CD14-positive monocyte (primary cell): ENCODE measurements around the gene CHID1. TPM values are rescaled to one million over a fixed set of nuclear protein-coding genes. Genes with fewer than 3 reads are reported as not detected.

Experiments used
- DNase-seq, 3 donors: peaks; one replicate each; pipeline ENCODE4 v3.0.0-alpha.2; 2011 to 2022
- H2AFZ ChIP-seq: 2 replicates; pipeline ENCODE4 v1.6.0; 2012; ENCODE audit warnings: mild to moderate bottlenecking, low read depth, low read length, inconsistent platforms; ENCODE audit not compliant: insufficient read depth, poor library complexity, severe bottlenecking
- H3K27ac ChIP-seq, 2 donors: 1 replicate in 1 of 2; 2 replicates in 1 of 2; pipeline ENCODE4 v1.5.1; 2012 to 2013; ENCODE audit warnings: low read length in 2 of 2, control low read depth in 1 of 2, inconsistent platforms in 1 of 2, low read depth in 1 of 2, mild to moderate bottlenecking in 1 of 2
- H3K27me3 ChIP-seq, 2 donors: one replicate each; pipeline versions ENCODE4 v1.6.0 to v1.6.1; 2011 to 2013; ENCODE audit warnings: low read length in 2 of 2; ENCODE audit not compliant: control insufficient read depth in 2 of 2, insufficient read depth in 2 of 2
- H3K36me3 ChIP-seq, 2 donors: replicated peaks in 1 of 2; 1 replicate in 1 of 2; 2 replicates in 1 of 2; pipeline versions ENCODE4 v1.5.1 to v1.6.1; 2012 to 2013; ENCODE audit warnings: low read length in 2 of 2, control low read depth in 1 of 2, inconsistent platforms in 1 of 2, mild to moderate bottlenecking in 1 of 2; ENCODE audit not compliant: insufficient read depth in 2 of 2, control insufficient read depth in 1 of 2
- H3K4me1 ChIP-seq, 2 donors: 1 replicate in 1 of 2; 2 replicates in 1 of 2; pipeline versions ENCODE4 v1.5.1 to v1.6.1; 2012 to 2013; ENCODE audit warnings: low read length in 2 of 2, control low read depth in 1 of 2, inconsistent platforms in 1 of 2, mild to moderate bottlenecking in 1 of 2, moderate library complexity in 1 of 2; ENCODE audit not compliant: insufficient read depth in 2 of 2, control insufficient read depth in 1 of 2
- H3K4me2 ChIP-seq: replicated peaks from 2 replicates; pipeline ENCODE3; 2012; ENCODE audit warnings: low read length, moderate library complexity, mild to moderate bottlenecking; ENCODE audit not compliant: poor library complexity, severe bottlenecking; ENCODE audit errors: extremely low read depth
- H3K4me3 ChIP-seq, 3 experiments: fragments of 200-600 bp in 1 of 3; sonication (generic) in 1 of 3; replicated peaks in 1 of 3; 1 replicate in 2 of 3; 2 replicates in 1 of 3; pipeline ENCODE4 v1.5.1; 2011 to 2013; ENCODE audit warnings: low read length in 3 of 3, mild to moderate bottlenecking in 3 of 3, control low read depth in 2 of 3, low read depth in 2 of 3, inconsistent platforms in 1 of 3, moderate library complexity in 1 of 3
- H3K79me2 ChIP-seq: 2 replicates; pipeline ENCODE4 v1.6.0; 2012; ENCODE audit warnings: mild to moderate bottlenecking, control low read depth, inconsistent platforms, low read length, moderate library complexity; ENCODE audit not compliant: insufficient read depth
- H3K9ac ChIP-seq: 2 replicates; pipeline ENCODE4 v1.6.0; 2017; ENCODE audit warnings: low read length, mild to moderate bottlenecking; ENCODE audit not compliant: insufficient read depth, poor library complexity, severe bottlenecking
- H3K9me3 ChIP-seq, 2 donors: replicated peaks in 1 of 2; 1 replicate in 1 of 2; 2 replicates in 1 of 2; pipeline versions ENCODE4 v1.5.1 to v1.6.1; 2012 to 2013; ENCODE audit warnings: low read length in 2 of 2, control low read depth in 1 of 2; ENCODE audit not compliant: control insufficient read depth in 1 of 2, insufficient read depth in 1 of 2
- H4K20me1 ChIP-seq: 2 replicates; pipeline ENCODE4 v1.6.0; 2012; ENCODE audit warnings: mild to moderate bottlenecking, low read length, control low read depth, moderate library complexity; ENCODE audit not compliant: insufficient read depth
- H3K27ac Mint-ChIP-seq, 7 donors: one replicate each; pipeline ENCODE4 v1.8.0; 2020; ENCODE audit warnings: mild to moderate bottlenecking in 7 of 7, mixed read lengths in 7 of 7, moderate library complexity in 6 of 7, inconsistent platforms in 2 of 7
- H3K27me3 Mint-ChIP-seq, 3 donors: one replicate each; pipeline ENCODE4 v1.8.0; 2021 to 2022; ENCODE audit warnings: low read depth in 3 of 3, mild to moderate bottlenecking in 3 of 3, mixed read lengths in 3 of 3, moderate library complexity in 3 of 3, inconsistent platforms in 1 of 3
- H3K36me3 Mint-ChIP-seq, 2 donors: one replicate each; pipeline ENCODE4 v1.8.0; 2020; ENCODE audit warnings: mixed read lengths in 2 of 2, inconsistent platforms in 1 of 2, mild to moderate bottlenecking in 1 of 2
- H3K4me1 Mint-ChIP-seq: one replicate; pipeline ENCODE4 v1.8.0; 2020; ENCODE audit warnings: mild to moderate bottlenecking, mixed read lengths
- H3K4me3 Mint-ChIP-seq, 2 donors: one replicate each; pipeline ENCODE4 v1.8.0; 2020; ENCODE audit warnings: mild to moderate bottlenecking in 2 of 2, mixed read lengths in 2 of 2, moderate library complexity in 1 of 2
- H3K9me3 Mint-ChIP-seq, 7 donors: one replicate each; pipeline ENCODE4 v1.8.0; 2020 to 2022; ENCODE audit warnings: mixed read lengths in 7 of 7, mild to moderate bottlenecking in 6 of 7, moderate library complexity in 6 of 7, inconsistent platforms in 2 of 7
- WGBS: methylation state at CpG from one replicate; pipeline ENCODE4 v1.1.5; 2013; ENCODE audit warnings: missing lambda C conversion rate; ENCODE audit not compliant: insufficient coverage; 5-methylcytosine and 5-hydroxymethylcytosine counted together
- intact Hi-C, 2 donors: fragments of 100-400 bp; cut with micrococcal nuclease; formaldehyde crosslinking; loops; one replicate each; pipeline versions ENCODE4 v1.15.0 to v1.15.1; 2023
- polyA plus RNA-seq, 3 donors: library from polyadenylated mRNA; depleted of rRNA in 1 of 3; unstranded in 2 of 3; stranded (reverse) in 1 of 3; fragments of 300-500 nt in 2 of 3; fragments of >200 nt in 1 of 3; fragmentation: Illumina TruSeq in 2 of 3; gene quantifications; 1 replicate in 2 of 3; 2 replicates in 1 of 3; pipeline ENCODE4 v1.2.3, GENCODE V29; 2012 to 2021
- TF ChIP-seq, protein P1 (sequence below): fragments of 200-600 bp; IDR thresholded peaks from one replicate; pipeline ENCODE4 v1.8.0; 2022; ENCODE audit warnings: antibody characterized with exemption, mild to moderate bottlenecking

Gene CHID1
- polyA plus RNA-seq, 3 donors: 23.2 to 45.4 (median 45.0) TPM

GRCh38 chr11:954392-955153 is 44.0 kb upstream of the CHID1 start:
- Mint-ChIP-seq H3K27ac (peak overlapping the region in 3 of 7 donors; percentile 21 to 55 (median 45)), H3K36me3 (peaks cover 26 to 47% of the 10 kb centered on the region in 2 donors), H3K27me3 (peaks cover 0 to 2% (median 0%) of the 10 kb centered on the region in 3 donors), H3K4me3 (no peak overlapping the region), H3K9me3 (peaks cover 0 to 6% (median 4%) of the 10 kb centered on the region in 7 donors), H3K4me1 (peaks cover 17% of the 10 kb centered on the region)
- no peak overlapping the region for H3K4me2 ChIP-seq
- no peak overlapping the region for H3K9ac ChIP-seq
- H3K27me3 ChIP-seq: no peaks in the 10 kb centered on the region
- H3K36me3 ChIP-seq: peaks cover 4 to 33% of the 10 kb centered on the region in 2 donors
- WGBS: 72% methylated on average over 4 of the region's 5 CpGs
- no peak overlapping the region for H3K4me3 ChIP-seq
- peaks cover 34% of the 10 kb centered on the region for H3K79me2 ChIP-seq
- H3K27ac ChIP-seq: no peak overlapping the region
- peaks cover under 1 to 4% of the 10 kb centered on the region in 2 donors for H3K9me3 ChIP-seq
- H4K20me1 ChIP-seq: peaks cover 90% of the 10 kb centered on the region
- TF ChIP-seq, protein P1, sequence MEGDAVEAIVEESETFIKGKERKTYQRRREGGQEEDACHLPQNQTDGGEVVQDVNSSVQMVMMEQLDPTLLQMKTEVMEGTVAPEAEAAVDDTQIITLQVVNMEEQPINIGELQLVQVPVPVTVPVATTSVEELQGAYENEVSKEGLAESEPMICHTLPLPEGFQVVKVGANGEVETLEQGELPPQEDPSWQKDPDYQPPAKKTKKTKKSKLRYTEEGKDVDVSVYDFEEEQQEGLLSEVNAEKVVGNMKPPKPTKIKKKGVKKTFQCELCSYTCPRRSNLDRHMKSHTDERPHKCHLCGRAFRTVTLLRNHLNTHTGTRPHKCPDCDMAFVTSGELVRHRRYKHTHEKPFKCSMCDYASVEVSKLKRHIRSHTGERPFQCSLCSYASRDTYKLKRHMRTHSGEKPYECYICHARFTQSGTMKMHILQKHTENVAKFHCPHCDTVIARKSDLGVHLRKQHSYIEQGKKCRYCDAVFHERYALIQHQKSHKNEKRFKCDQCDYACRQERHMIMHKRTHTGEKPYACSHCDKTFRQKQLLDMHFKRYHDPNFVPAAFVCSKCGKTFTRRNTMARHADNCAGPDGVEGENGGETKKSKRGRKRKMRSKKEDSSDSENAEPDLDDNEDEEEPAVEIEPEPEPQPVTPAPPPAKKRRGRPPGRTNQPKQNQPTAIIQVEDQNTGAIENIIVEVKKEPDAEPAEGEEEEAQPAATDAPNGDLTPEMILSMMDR: no peak
- no peak overlapping the region for H2AFZ ChIP-seq
- intact Hi-C loops: no loop called here
- DNase-seq: no peak
- H3K4me1 ChIP-seq: no peaks in the 10 kb centered on the region

DNA sequence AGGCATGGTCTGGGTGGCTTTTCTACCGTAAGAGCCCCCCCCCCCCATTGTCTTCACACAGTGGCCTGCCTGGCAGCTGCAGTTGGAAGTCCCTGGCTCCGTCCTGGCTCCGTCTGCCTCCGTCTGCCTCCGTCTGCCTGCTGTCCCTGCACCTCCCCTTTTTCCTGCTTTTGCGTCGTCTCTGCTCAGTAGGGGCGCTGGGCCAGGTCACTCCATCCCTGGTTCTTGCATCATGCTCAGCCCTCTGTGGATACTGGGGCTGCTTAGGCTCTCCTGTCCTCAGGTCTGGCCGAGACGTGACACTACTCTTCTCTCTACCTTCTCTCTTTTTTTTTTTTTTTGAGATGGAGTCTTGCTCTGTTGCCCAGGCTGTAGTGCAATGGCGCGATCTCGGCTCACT is 42.9 kb upstream of the CHID1 start:
- intact Hi-C loops: no loop called here
- no peaks in the 10 kb centered on the region for H3K4me1 ChIP-seq
- peaks cover 8 to 16% (median 14%) of the 10 kb centered on the region in 7 donors for H3K9me3 Mint-ChIP-seq
- H3K79me2 ChIP-seq: peaks cover 33% of the 10 kb centered on the region
- no peak for DNase-seq
- peaks cover 17% of the 10 kb centered on the region for H3K4me1 Mint-ChIP-seq
- no peak overlapping the region for H3K4me3 Mint-ChIP-seq
- H3K4me2 ChIP-seq: no peak overlapping the region
- H3K4me3 ChIP-seq: no peak overlapping the region
- peaks cover 0 to 2% (median 0%) of the 10 kb centered on the region in 3 donors for H3K27me3 Mint-ChIP-seq
- 61% methylated on average over 3 of the region's 13 CpGs for WGBS
- no peak overlapping the region for H2AFZ ChIP-seq
- TF ChIP-seq, protein P1: no peak
- peaks cover 80% of the 10 kb centered on the region for H4K20me1 ChIP-seq
- H3K9me3 ChIP-seq: peaks cover 12 to 15% of the 10 kb centered on the region in 2 donors
- H3K27me3 ChIP-seq: no peaks in the 10 kb centered on the region
- H3K27ac Mint-ChIP-seq: no peak overlapping the region
- no peak overlapping the region for H3K9ac ChIP-seq
- H3K36me3 ChIP-seq: peaks cover 0 to 30% of the 10 kb centered on the region in 2 donors
- H3K36me3 Mint-ChIP-seq: peaks cover 22 to 51% of the 10 kb centered on the region in 2 donors
- no peak overlapping the region for H3K27ac ChIP-seq
